Colonic mucosa (tissue), 4 donors: ENCODE measurements around the gene MYLK. TPM values are rescaled to one million over a fixed set of nuclear protein-coding genes. Genes with fewer than 3 reads are reported as not detected.

ENCODE experiments used
- DNase-seq: peaks from one replicate; pipeline ENCODE4 v3.0.0-alpha.2; 2020
- H3K27ac ChIP-seq: fragments of 200-600 bp; one replicate; pipeline ENCODE4 v1.8.0; 2021
- H3K27me3 ChIP-seq: fragments of 200-600 bp; one replicate; pipeline ENCODE4 v1.8.0; 2021
- H3K36me3 ChIP-seq: fragments of 200-600 bp; one replicate; pipeline ENCODE4 v1.8.0; 2021
- H3K4me1 ChIP-seq: fragments of 200-600 bp; one replicate; pipeline ENCODE4 v1.8.0; 2021; ENCODE audit warnings: mild to moderate bottlenecking
- H3K4me3 ChIP-seq: fragments of 200-600 bp; one replicate; pipeline ENCODE4 v1.8.0; 2021
- H3K9ac ChIP-seq, 2 donors: one replicate each; pipeline ENCODE4 v1.7.0; 2013; ENCODE audit warnings: control low read depth in 2 of 2, low read depth in 2 of 2, low read length in 2 of 2
- H3K9me3 ChIP-seq: fragments of 200-600 bp; one replicate; pipeline ENCODE4 v1.8.0; 2021
- intact Hi-C: fragments of 100-400 bp; cut with DNase I; formaldehyde crosslinking; loops from one replicate; pipeline ENCODE4 v1.14.1; 2022
- total RNA-seq, 2 donors: library from RNA; stranded (reverse); fragmentation: NEBNext Ultra II Directional in 1 of 2; extraction: Animal tissue kit (Norgen Biotek cat#: 25700) in 1 of 2; gene quantifications; one replicate each; pipeline ENCODE4 v1.2.1, GENCODE V29; 2021
- TF ChIP-seq, protein P1 (sequence below): fragments of 200-600 bp; IDR thresholded peaks from one replicate; pipeline ENCODE4 v1.8.0; 2022; ENCODE audit warnings: antibody characterized with exemption, mild to moderate bottlenecking
- donor health status: healthy.
- donor health status: DM: no; HTN: no; CAD: no.
- donor health status: DM: no; HTN: no; CAD: no.

MYLK gene
- total RNA-seq, 2 donors from 2014 or later = 58.8 to 267 TPM

DNA sequence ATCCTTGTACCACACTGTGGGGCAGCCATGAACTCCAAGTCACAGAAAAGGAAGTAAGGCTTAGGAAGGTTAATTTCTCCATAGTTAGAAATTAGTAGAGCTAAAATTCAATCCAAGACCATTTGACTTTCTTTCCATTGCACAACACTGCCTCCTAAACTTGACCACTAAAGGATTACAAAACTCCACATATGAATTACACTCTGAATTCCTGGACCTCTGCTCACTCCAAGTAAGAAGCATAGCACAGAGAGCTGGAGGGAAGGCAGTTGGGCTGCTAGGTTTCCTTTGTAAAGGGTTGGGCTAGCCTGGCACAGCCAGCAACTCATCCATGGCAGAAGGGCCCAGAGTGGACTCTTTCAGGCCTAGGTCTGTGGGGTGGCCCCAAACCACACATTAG, 134.4 kb downstream of the MYLK start:
- DNase-seq = peak; percentile 4
- no peak overlapping the region for H3K27ac ChIP-seq
- no peaks in the 10 kb centered on the region for H3K9me3 ChIP-seq
- H3K4me3 ChIP-seq = no peak overlapping the region
- peaks cover 3% of the 10 kb centered on the region for H3K4me1 ChIP-seq
- H3K9ac ChIP-seq = no peak overlapping the region
- intact Hi-C loops = no loop called here
- no peaks in the 10 kb centered on the region for H3K27me3 ChIP-seq
- TF ChIP-seq, protein P1, sequence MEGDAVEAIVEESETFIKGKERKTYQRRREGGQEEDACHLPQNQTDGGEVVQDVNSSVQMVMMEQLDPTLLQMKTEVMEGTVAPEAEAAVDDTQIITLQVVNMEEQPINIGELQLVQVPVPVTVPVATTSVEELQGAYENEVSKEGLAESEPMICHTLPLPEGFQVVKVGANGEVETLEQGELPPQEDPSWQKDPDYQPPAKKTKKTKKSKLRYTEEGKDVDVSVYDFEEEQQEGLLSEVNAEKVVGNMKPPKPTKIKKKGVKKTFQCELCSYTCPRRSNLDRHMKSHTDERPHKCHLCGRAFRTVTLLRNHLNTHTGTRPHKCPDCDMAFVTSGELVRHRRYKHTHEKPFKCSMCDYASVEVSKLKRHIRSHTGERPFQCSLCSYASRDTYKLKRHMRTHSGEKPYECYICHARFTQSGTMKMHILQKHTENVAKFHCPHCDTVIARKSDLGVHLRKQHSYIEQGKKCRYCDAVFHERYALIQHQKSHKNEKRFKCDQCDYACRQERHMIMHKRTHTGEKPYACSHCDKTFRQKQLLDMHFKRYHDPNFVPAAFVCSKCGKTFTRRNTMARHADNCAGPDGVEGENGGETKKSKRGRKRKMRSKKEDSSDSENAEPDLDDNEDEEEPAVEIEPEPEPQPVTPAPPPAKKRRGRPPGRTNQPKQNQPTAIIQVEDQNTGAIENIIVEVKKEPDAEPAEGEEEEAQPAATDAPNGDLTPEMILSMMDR = no peak
- H3K36me3 ChIP-seq = no peaks in the 10 kb centered on the region

DNA sequence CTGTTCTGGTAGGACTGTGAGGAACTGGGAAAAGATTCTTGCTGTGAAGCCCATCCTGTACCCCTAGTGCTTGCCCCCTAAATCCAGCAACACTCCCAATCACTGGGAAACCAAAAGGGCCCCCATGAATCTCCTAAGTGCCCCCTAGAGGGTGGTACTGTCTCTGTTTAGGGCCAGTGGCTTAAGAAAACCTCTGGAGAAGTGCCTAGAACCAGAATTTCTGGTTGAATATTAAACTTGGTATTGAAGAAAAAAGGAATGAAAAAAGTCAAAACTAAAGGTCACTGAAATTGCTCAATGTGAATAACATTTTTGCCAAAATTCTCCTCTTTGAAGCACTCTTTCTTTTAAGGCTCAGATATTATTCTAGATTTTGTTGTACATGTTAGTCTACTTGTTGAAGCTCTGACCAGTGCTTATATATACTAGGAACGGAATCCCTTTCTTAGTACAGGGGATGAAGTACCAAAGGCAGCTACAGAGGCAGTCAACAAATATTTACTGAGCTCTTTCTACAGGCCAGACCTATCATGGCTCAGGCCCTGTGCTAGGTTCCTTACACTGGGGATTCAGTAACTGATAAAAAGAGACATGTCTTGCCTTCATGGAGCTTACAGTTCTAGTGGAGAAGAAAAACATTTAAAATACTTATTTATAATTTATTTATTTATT, 138.8 kb downstream of the MYLK start:
- Histone ChIP-seq H3K9me3 (no peaks in the 10 kb centered on the region), H3K27me3 (no peaks in the 10 kb centered on the region), H3K9ac (no peak overlapping the region), H3K4me1 (no peaks in the 10 kb centered on the region), H3K4me3 (no peak overlapping the region), H3K27ac (no peak overlapping the region), H3K36me3 (no peaks in the 10 kb centered on the region)
- TF ChIP-seq, protein P1 = no peak
- intact Hi-C loops = no loop called here
- DNase-seq = no peak

DNA sequence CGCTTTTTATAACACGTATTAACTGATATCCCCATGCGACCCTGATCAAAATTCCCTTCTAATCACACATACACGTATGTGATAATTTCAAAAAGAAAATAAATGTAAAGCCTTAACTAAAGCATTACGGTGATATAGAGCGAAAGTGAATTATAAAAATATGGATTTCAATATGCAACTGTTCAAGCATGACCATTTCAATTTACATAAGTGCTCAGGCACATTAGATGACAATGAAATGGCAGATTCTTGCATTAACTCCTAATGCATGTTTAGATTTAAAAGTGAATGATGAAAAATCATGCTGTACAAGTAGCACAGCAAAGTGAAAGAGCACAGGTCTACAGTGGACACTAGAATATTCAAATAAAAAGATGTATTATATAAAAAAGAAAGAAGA, 140.1 kb downstream of the MYLK start:
- intact Hi-C loops = no loop called here
- Histone ChIP-seq H3K9ac (no peak overlapping the region), H3K4me3 (no peak overlapping the region), H3K9me3 (no peaks in the 10 kb centered on the region), H3K36me3 (no peaks in the 10 kb centered on the region), H3K27me3 (no peaks in the 10 kb centered on the region), H3K4me1 (no peaks in the 10 kb centered on the region), H3K27ac (no peak overlapping the region)
- TF ChIP-seq, protein P1 = no peak
- no peak for DNase-seq

DNA sequence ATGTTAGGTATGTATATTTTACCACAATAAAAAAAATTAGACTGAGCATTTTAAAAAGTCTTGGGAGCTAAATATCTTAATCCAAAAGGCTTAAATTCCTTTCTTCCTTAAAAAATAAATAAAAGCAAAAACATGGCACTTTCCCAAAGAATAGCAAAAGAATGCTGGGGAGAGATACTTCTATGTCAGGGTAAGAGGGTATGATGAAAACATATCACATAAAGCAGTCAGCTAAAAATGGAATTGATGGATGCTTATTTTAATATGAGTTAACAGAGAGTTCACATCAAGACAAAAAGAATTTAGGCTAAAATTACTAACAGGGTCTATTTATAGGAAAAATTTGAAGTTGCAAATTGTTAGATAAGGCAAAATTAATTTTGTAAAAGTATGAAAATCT, 141.0 kb downstream of the MYLK start:
- DNase-seq = no peak
- intact Hi-C loops = no loop called here
- Histone ChIP-seq H3K27ac (no peak overlapping the region), H3K4me1 (no peaks in the 10 kb centered on the region), H3K4me3 (no peak overlapping the region), H3K9ac (no peak overlapping the region), H3K27me3 (no peaks in the 10 kb centered on the region), H3K36me3 (no peaks in the 10 kb centered on the region), H3K9me3 (no peaks in the 10 kb centered on the region)
- TF ChIP-seq, protein P1 = no peak

DNA sequence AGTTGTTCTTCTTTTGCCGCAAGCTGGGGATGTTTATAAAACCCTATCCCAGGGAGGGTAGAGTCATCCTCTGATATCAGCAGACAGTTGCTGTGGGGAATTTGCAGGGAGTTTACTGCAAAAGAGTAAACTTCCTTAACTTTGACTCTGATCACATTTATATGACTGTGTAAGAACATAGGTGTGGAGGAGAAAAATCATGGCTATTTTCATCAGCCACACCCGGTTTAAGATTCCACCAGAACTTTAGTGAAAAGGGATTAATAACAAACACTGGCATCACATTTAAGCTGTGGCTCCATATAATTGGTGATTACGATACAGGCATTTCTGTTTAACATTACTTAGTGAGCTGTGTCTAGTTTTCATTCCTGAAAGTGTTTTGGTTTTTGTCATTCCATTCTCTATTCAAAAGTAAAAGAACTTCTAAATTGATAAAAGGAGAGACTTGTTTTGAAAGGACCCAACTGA, 143.1 kb downstream of the MYLK start:
- no peak for DNase-seq
- Histone ChIP-seq H3K27me3 (no peaks in the 10 kb centered on the region), H3K27ac (peak overlapping the region; percentile 77), H3K36me3 (no peaks in the 10 kb centered on the region), H3K4me1 (no peaks in the 10 kb centered on the region), H3K9ac (no peak overlapping the region), H3K4me3 (no peak overlapping the region), H3K9me3 (no peaks in the 10 kb centered on the region)
- TF ChIP-seq, protein P1 = no peak
- intact Hi-C loops = no loop called here
